Measurements from ENCODE around the gene CABLES2.
"Not testable (repeated sequence)": the region's sequence is repeated elsewhere in the genome, so short reads cannot be mapped to it uniquely, and the experiment has no call there.

Gene CABLES2

DNA sequence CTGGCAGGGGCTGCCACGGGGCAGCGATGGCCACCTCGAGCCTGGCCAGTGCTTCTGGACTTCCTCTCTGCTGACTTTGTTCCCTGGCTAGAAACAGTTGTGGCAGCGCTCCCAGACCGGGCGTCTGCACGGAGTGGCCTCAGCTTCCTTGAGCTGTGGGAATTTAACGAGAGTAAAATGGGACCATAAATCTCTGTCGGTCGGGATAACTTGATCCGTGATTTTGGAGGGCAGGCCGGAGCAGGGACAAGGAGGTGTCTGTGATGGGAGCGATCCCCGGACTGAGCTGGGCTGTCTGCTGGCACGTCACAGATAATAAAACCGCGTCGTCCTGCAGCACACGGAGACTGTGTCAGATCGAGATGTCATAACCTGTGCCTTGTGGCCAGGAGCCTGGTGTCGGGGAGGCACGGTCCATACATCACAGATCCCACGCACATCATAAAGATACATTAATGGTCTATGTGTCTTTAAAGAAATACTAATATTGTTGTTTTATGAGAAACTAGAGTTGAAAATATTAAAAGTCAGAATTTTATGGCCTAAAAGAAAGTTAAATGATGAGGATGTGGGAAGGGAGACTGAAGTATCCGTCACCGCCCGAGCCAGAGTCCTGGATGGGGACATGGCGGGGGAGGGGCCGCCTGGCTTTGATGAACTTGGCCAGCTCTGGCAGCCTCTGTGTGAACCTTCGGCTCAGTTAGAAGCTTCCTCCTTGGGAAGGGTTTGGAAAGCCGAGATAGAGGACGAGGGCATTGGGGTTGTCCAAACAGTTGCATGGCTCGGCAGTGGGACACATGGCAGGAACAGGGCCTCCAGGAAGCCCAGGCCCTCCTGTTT is 26.8 kb upstream of the CABLES2 start:
- no peak for DNase-seq

DNA sequence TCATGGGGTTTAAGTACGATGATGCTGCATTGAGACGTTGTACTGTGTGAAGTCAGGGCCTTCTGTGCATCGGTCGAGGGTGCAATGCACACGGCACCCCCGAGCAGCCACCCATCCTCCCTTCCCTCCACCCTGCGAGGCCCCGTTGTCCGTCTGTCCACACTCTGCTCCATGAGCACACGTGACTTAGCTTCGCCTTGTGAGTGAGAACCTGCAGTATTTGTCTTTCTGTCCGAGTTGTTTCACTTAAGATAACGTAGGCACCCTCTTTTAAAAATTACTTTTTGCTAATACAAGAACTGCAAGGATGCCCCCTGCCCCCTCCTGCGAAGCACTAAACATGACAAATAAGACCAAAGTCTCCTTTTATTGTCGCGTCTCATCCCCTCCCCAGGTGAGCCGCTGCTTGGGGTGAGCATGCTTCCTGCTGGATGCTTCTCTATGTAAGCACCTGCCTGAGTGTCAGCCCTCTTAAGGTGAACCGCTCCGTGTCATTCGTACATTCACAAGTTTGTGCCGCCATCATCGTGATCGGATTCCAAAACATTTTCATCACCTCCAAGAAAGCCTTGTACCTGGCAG is 23.9 kb upstream of the CABLES2 start:
- DNase-seq = no peak

DNA sequence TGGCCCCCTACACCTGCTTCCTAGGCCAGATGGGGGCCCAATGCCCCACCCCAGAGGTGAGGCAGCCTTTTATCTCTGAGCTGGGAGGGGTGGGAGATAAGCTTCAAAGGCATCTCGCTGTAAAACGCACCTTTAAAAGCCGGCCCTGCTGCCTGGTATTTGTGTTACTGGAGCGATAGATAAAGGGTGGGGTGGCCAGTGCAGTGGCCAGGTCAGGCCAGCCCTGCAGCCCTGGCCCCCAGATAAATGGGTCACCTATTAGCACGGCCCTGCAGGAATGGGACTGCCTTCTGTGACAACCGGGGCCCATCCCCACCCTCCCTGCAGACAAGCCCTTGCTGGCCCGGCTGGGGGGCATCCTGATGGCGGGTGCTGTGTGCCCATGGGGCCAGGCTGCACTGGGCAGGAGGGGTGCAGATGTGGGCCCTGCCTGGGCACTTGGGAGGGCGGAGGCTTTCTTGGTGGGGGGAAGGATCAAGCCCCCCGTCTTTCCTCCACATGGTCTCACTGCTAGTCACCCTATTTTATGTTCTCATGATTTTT is 23.3 kb upstream of the CABLES2 start:
- DNase-seq = no peak

DNA sequence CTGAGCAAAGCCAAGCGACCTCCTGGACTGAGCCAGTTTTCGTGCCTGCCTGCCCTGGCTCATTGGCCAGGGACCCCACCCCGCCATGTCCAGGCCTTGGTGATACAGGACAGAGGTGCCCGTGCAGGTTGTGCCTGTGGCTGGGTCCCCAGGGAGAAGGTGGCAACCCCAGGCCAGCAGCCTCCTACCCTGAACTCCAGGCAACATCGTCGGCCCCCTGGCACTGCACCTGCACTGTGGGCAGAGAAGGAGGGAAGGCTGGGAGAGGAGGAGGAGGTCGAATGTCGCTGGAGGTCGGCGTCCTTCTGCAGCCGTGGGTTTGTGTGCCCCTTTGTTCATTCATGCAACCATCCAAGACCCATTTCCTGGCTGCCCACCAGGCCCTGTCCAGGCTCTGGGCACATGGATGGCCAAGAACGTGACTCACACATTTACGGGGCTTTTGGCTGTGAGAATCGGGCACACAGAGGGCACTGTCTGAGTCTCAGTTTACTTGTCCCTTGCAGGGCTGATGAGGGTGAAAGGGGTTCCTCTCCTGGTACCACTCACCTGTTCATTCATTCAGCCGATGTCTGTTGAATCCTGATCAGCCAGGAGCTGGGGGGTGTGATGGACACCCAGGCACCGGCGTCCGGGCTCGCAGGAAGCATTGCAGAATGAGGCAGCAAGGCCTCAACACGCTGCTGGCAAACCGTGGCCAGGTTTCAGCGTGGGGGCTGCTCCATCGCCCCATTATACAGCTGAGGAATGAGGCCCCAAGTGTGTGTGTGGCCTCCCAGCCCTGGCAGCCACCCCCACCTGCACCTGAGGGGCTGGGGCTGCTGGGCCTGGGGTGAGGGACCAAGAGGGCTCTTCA is 22.6 kb upstream of the CABLES2 start:
- no peak for DNase-seq

DNA sequence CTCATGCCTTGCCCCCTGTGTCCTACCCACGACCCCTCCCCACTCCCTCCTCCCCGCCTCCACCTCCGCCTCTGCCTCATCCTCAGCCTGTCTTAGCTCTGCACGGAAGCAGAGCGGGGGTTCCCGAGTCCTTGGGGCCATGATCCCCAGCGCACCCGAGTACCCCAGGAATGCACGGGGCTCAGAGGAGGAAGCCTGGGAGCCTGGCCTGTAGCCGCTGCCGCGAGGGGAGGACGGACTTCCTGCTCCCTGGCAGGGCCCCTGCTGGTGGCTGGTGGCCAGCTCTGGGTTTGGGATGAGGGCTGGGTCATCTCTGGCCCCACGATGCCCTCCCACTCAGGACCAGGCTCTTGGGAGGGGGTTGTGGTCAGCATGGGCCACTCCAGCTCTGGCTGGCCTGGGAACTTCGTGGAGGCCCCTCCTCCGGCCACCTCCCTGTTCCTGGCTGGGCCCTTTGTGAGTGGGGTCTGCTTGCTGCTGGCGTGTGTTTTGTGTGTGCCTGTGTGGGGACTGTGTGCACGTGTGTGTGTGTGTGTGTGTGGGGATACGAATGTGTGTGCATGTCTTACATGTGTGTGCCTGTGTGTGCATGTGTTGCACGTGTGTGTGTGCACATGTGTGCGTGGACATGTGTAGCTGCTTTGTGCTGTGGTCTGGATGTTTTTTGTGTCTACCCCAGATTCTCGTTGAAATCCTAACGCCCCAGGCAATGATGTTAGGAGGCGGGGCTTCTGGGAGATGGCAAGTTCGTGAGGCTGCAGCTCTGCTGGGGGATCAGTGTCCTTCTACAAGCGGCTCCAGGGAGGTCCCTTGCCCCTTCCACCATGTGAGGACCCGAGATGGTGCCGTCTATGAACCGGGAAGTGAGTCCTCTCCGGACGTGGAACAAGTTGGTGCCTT is 21.6 kb upstream of the CABLES2 start:
- no peak for DNase-seq

DNA sequence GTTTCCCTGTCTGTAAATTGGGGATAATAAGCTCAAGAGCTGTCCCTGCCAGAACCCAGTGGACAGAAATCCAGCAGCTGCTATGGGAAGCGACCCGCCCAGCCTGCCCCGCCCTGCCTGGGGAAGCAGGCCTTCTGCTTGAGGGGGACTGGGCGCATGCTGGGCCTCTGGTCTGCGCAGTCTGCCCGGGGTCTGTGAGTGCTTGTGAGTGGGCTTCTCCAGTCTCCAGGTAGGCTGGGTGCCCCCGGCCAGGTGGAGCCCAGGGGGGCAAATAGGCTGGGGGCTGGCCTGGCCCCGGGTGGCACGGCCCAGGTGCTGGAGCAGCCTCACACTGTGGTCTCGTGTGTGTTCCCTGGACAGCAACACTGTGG is 20.9 kb upstream of the CABLES2 start:
- no peak for DNase-seq

DNA sequence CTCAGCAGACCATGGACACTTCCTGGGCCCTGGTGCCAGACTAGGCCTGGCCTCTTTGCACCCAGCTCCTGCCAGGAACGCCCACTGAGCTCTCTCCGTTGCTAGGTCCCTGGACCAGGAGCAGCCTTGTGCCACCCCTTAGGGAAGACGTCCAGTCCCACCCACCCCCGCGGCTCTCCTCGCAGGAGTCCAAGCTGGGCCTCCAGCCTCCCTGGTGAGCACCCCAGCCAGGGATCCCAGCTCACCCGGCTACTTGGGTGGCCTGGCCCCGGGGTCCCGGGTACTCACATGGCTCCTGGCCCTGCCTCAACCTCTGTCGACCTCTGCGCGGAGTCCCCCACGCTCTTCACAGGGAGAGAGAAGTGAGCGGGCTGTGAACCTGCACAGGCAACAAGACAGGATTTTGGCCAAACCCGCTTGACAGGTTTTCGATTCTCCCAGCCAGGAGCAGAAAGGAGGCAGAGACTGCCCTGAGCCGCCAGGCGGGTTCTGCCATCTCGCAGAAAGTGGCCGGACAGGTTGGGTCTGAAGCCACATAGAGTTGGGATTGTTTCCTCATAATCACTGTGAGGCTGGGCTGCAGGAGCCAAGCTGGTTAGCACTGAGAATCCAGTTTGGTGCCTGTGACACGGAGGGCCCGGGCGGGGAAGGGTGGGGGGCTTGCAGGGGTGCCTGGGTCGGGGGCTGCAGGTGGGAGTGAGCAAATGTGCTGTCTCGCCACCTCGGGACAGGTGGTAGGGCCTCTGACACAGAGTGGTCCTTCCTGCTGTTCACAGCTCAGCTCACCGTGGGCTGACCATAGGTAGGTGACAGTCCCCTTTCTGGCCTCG is 20.3 kb upstream of the CABLES2 start, which contains the start of gene RBBP8NL:
RBBP8NL (minus strand) TSS at position 368 of the 830 bp plus-strand sequence. CDS start 7,892 bp downstream, outside the sequence.
- no peak for DNase-seq

DNA sequence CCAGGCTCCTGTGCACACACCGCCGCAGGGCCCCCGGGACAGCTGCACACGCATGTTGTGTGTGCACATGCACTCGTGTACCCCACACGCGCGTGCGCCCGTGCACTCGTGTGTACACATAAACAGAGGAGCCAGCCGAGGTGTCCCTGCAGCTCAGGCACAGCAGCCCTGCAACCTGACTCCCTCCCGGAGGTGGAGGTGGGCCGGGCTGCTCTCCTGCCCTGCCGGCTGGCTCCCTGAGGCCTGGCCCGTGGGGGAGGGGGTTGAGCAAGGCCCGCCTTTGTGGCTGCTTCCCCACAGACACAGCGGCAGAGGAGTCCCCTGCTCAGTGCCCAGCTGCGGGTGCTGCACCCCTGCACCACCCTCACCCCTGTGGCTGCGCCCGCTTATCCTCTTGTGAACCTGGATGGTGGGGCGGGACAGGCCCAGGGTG is 19.6 kb upstream of the CABLES2 start:
- no peak for DNase-seq

DNA sequence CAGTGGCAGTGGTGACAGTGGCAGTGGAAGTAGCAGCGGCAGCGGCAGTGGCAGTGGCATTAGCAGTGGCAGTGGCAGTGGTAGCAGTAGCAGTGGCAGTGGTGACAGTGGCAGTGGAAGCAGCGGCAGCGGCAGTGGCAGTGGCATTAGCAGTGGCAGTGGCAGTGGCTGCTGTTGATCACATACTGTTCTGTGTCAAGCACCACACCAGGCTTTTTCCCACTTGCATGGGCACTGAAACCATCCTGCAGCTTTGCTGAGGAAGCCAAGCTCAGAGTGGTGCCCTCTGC is 18.9 kb upstream of the CABLES2 start:
- not testable (repeated sequence) for DNase-seq

DNA sequence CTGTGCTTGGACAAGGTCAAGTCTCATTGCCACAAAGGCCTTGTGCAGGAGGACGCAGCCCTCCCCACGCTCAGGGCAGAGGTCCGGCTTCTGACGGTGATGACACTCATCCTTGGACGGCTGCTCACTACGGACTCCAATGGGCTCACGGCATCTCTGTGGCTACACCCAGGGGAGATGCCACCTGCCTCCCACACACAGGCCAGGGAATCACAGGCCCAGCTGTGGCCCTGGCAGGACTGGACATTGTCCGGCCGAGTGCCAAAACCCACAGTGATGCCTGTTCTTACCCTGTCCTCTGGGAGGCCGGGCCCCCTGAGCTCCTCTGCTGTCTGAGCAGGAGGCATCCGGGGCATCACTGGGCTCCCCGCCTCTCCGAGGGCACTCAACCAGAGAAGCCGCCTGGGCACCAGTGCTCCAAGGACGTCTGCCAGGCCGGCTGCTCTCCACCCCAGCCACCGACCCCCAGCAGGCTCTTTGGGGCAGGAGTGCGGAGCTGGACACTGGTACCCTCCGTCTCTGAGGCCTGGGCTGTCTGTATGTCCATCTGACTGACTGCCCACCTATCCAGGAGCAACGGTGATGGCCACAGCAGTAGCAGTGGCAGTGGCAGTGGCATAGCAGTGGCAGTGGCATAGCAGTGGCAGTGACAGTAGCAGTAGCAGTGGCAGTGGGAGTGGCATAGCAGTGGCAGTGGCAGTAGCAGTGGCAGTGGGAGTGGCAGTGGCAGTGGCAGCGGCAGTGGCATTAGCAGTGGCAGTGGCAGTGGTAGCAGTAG is 18.4 kb upstream of the CABLES2 start:
- no peak for DNase-seq

DNA sequence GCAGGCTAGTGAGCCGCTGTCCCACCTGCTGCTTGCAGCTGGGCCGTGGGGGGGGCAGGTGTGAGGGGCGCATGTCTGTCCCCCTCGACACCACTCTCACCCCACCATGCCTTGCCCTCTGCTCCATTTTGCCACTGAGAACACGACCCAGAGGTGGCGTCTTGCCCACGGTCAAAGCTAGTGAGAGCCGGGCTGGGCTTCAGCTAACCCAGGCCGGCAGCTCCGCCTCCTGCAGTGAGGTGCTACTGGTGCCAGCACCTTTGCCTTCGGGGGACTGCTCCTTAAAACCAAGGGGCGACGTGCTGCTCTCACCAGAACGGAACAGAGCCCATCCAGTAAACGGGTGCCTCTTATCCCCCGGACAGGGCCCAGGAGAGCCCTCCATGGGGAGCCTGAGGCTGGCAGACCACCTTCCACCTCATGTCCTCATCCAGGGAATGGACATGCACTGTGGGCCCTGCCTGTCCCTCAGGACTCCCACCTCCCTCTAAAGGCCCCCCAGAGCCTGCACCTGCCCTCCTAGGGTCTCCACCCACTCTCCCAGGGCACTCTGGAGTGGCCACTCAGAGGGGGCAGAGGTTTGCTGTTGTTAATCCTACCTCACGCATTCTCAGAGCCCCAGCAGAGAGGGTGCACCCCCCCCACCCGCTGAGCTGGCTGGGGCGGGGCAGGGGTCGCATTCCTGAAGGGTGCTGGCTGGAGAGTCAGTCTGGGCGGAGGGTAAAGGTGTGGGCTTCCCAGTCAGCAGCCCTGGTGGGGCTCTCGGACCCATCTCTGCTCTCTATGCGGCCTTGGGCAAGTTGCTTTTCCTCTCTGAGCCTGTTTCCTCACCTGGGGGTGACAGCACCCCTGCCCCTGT is 17.4 kb upstream of the CABLES2 start:
- DNase-seq = no peak

DNA sequence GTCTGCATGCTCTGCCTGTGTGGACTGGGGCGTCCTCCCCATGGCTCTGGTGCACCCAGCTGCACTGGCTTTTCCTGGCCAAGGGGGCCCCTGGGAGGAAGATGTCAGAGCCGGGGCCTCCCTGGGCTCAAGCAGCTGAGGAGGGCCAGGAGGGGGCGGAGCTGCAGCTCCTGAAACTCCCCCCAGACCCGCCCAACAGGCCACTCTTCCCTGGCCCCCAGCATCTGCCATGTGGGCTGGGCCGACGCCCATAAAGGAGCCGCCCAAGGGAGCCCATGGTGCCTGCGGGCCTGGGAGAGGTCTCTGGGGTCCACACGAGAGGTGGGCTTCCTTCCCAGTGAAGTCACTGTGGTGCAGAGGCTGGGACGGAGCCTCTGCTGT is 16.2 kb upstream of the CABLES2 start:
- DNase-seq = no peak

DNA sequence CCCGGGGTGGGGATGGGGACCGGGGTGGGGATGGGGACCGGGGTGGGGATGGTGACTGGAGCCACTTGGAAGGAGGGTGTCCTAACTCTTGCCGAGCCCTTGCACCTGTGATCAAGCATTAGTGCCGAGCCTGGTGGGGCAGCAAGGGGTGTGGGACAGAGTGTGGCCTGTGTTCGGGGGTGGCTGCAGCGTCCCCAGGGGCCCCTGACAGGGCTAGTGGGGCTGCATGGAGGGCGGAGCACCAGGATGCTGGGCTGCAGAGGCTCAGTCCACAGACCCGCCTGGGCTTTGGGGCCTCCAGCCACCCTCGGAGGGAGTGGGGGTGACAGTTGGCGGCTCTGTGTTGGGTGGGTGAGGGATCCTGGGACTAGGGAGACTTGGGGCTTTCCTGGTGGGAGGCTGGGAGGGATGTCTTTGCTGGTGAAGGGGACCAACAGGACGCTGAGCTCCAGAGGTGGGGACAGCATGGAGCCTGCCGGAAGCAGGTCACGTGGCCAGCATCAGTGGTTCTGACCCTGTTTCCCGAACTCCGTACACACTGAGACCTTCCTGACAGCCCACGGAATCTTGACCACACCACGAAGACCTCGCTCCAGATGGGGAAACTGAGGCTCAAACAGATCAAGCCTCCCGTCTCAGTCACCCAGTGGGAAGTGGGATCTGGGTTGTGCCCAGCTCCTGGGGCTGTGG is 15.7 kb upstream of the CABLES2 start:
- DNase-seq = no peak

DNA sequence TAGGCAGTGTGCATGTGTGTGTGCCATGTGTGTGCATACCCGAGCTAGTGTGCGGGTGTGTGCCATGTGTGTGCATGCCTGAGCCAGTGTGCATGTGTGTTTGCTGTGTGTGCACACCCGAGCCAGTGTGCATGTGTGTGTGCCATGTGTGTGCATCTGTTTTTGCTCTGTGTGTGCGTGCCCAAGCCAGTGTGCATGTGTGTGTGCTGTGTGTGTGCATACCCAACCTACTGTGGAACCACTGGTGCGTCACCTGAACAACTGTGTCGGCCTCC is 14.6 kb upstream of the CABLES2 start:
- no peak for DNase-seq

DNA sequence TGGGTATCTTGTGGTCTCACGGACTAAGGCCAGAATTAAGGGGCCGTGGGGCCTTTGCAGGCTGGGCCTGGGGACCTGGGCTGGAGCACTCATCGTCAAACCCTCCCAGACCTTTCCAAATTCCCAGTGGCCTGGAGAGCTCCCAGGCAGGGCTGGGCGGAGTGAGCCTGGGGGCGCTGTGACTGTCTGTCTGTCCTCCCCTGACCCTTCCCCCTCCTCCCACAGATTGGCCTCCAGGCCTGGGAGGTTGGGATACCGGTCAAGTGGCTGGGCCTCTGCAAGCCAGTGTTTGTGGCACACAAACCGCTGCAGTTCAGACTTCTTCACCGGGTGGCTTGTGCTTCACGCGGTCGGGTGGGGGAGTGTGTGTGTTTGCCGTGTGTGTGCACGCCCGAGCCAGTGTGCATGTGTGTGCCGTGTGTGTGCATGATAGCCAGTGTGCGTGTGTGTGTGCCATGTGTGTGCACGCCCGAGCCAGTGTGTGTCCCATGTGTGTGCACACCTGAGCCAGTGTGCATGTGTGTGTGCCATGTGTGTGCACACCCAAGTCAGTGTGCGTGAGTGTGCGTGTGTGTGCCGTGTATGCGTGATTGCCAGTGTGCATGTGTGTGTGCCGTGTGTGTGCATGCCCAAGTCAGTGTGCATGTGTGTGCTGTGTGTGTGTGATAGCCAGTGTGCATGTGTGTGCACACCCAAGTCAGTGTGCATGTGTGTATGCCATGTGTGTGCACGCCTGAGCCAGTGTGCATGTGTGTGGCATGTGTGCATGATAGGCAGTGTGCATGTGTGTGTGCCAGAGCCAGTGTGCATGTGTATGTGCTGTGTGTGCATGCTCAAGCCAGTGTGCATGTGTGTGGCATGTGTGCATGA is 14.0 kb upstream of the CABLES2 start:
- DNase-seq = no peak

DNA sequence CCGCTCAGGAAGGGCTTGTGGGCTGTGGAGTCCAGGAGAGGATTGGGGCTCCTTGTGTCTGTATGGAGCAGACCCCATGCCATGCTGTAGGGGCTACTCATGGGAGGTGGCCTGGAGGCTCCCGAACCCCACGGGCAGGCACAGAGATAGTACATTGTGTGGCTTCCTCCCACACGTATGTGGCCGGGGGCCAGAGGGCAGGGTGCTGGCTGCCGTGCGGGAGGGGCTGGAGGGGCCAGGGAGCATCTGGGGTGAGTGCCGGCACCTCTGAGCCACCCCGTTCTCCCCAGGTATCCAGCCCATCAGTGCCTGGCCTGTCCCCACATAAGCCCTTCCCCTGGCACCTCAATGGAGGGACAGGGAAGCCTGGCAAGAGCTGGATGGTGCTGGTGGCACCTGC is 12.7 kb upstream of the CABLES2 start:
- DNase-seq = no peak

DNA sequence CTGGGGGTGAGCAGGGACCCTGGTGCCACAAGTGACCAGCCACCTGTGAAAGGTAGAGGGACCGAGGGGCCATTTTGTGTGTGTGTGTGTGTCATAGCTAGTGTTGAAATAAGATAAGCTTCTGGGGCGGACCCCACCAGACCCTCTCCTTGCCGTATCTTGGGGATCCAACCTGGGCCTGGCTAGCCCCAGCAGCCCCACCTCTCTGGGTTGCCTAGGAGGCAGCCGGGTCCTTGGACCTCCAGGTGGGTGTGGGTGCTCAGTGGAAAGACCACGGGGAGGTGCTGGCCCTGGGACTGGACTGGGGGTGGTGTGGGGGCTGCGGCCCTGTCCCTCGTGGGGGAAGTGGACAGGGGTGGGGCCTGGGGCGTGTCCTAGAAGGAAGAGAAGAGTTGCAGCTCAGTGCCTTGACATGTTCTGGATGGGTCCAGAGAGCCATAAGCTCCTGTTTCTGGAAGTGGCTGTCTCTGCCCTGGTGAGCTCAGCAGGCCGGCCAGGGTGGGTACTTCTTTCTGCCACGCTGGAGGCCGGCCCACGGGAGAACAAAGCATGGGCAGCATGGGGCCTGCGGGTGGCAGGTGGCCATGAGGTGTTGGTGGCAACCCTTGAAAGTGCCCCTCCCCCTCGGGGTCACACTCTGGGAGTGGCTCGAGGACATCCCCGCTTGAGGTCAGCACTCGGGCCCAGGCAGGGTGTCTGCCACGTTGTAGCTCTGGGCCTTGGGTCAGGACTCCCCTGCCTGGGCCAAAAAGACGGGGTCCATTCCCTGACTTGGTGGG is 11.8 kb upstream of the CABLES2 start:
- no peak for DNase-seq

Data from AML-193 (cell line).